NCI-H1092 (cell line): ENCODE measurements around the gene CDK6.

ENCODE experiments used
- DNase-seq: peaks from one replicate; lab custom pipeline; 2025; lab: John Stamatoyannopoulos, UW

CDK6 gene

GRCh38 chr7:92708111-92709042, 128.0 kb downstream of the CDK6 start:
- DNase-seq = no peak

GRCh38 chr7:92707435-92707834, 128.9 kb downstream of the CDK6 start:
- DNase-seq = no peak

- no peak for DNase-seq
Observed at GRCh38 chr7:92706563-92706962, 129.8 kb downstream of the CDK6 start.

- no peak for DNase-seq
Observed at GRCh38 chr7:92705831-92706230, 130.5 kb downstream of the CDK6 start.

GRCh38 chr7:92704858-92705257, 131.5 kb downstream of the CDK6 start:
- no peak for DNase-seq

- no peak for DNase-seq
Observed at GRCh38 chr7:92702535-92702934, 133.8 kb downstream of the CDK6 start.

GRCh38 chr7:92699966-92700514, 136.3 kb downstream of the CDK6 start:
- DNase-seq = no peak

GRCh38 chr7:92699560-92699959, 136.8 kb downstream of the CDK6 start:
- DNase-seq = no peak

GRCh38 chr7:92698237-92698841, 138.0 kb downstream of the CDK6 start:
- DNase-seq = peak; percentile 26

- no peak for DNase-seq
Observed at GRCh38 chr7:92697414-92697813, 139.0 kb downstream of the CDK6 start.

- no peak for DNase-seq
Observed at GRCh38 chr7:92697012-92697411, 139.4 kb downstream of the CDK6 start.

GRCh38 chr7:92696584-92696983, 139.8 kb downstream of the CDK6 start:
- DNase-seq = no peak

GRCh38 chr7:92695308-92696261, 140.8 kb downstream of the CDK6 start:
- peak; percentile 7 for DNase-seq

- no peak for DNase-seq
Observed at GRCh38 chr7:92694211-92694610, 142.2 kb downstream of the CDK6 start.

- DNase-seq = no peak
Observed at GRCh38 chr7:92693519-92693918, 142.9 kb downstream of the CDK6 start.

- DNase-seq = peak; percentile 38
Observed at GRCh38 chr7:92691578-92691977, 144.8 kb downstream of the CDK6 start.

GRCh38 chr7:92685136-92686042, 151.0 kb downstream of the CDK6 start:
- DNase-seq = no peak

GRCh38 chr7:92684274-92684673, 152.1 kb downstream of the CDK6 start:
- no peak for DNase-seq

- DNase-seq = no peak
Observed at GRCh38 chr7:92682903-92683539, 153.4 kb downstream of the CDK6 start.

GRCh38 chr7:92682330-92682729, 154.0 kb downstream of the CDK6 start:
- no peak for DNase-seq
